Activated T-cell treated with anti-CD3 and anti-CD28 coated beads for 48 hours (primary cell): Measurements from ENCODE around the gene ZP3.
A peak's percentile ranks its signal among the peaks of the same experiment; 100 is the strongest.
"Not testable (repeated sequence)": the region's sequence is repeated elsewhere in the genome, so short reads cannot be mapped to it uniquely, and the experiment has no call there.

ENCODE experiments used
- DNase-seq: peaks from one replicate; pipeline ENCODE4 v3.0.0-alpha.2; 2020; ENCODE audit warnings: low read depth

ZP3 gene

DNA sequence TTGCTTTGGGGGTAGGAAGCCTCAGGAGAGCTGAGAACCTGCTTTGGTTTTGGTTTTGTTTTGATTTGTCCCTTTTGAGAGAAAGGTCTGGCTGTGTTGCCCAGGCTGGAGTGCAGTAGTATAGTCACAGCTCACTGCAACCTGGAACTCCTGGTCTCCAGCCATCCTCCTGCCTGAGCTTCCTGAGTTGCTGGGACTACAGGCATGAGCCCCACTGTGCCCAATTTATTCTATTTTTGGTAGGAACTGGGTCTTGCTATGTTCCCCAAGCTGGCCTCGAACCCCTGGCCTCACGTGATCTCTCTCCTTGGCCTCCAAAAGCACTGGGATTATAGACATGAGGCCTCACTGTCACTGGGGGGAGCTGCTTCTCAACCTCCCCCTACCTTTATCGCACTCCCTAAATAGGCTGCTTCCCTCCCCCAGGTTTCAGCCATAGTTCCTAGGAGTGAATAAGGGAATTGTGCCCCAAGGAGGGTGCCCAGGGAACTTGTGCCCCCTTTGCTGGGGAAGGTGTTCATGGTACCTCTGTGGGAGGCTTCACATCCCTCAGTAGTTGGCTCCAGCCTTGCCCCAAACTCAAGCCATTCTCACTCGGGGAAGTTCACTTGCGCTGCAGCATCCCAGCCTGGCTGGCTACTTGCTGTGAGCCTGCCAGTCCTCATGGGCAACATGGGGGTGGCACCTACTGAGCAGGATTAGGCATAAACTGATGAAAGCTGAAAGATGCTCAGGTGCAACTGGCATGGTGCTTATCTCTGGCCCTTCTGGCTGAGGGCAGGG, 18.1 kb downstream of the ZP3 start:
- not testable (repeated sequence) for DNase-seq

DNA sequence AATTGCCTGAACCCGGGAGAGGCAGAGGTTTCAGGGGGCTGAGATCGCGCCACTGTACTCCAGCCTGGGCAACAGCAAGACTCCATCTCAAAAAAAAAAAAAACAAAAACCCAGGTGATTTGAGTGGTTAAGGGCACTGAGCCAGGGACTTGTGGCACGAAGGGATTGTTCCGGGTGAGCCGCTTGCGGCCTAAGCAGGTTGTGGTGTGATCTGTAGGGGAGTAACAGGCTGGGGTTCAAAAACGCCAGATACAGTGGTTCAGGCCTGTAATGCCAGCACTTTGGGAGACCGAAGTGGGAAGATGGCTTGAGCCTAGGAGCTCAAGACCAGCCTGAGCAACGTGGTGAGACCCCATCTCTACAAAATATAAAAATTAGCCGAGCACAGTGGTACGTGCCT, 19.1 kb downstream of the ZP3 start:
- DNase-seq = not testable (repeated sequence)

DNA sequence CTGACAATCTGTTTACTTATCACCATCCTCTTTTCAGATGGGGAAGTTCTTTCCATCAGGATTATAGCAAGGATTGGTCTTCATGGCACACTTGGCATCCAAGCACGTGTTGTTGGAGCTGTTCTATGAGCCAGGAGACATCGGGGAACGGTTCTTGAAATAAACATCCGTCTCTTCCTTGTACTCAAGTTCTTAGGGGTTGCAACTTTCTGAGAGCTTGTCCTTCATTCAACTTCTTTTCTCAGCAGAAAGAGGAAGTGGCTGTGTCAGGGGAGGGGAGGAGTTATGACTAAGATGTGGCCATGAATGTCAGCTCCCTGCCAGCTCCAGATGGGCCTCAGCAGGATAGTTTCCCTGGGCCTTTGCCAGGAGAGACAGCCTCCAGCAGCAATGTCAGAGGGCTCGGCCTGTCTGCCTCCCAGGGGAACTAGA, 20.8 kb downstream of the ZP3 start:
- not testable (repeated sequence) for DNase-seq

DNA sequence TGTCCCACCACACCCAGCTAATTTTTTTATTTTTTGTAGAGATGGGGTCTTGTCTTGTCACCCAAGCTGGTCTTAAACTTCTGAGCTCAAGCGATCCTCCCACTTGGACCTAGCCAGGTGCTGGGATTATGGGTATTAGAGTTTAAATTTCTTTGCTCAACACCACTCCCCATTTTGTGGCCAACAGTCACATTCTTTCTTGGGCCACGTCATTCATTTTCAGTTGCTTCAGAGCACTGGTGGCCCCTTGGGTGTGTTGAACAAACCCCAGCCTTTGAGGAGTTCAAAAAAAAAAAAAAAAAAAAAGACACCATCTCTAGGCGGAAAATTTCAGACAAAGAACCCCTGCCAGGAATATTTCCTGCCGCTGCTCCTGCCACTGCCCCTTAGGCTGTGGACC, 32.3 kb downstream of the ZP3 start:
- not testable (repeated sequence) for DNase-seq

DNA sequence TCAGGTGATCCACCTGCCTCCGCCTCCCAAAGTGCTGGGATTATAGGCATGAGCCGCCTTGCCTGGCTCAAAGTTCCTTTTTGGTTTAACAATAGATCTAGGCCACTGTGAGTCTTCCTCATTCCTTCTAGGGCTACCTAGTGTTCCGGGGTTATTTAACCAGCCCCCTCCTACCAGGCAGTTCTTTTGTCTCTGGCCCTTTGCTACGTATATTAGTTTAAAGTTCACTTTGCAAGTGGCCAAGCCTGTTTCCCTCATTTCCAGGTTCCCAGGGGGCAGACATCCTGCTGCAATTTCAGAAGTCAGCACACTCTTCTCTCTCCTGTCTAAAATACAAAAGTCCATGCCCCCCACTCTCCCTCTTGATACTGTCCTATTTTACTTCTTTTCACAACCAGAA, 33.8 kb downstream of the ZP3 start:
- DNase-seq = not testable (repeated sequence)

DNA sequence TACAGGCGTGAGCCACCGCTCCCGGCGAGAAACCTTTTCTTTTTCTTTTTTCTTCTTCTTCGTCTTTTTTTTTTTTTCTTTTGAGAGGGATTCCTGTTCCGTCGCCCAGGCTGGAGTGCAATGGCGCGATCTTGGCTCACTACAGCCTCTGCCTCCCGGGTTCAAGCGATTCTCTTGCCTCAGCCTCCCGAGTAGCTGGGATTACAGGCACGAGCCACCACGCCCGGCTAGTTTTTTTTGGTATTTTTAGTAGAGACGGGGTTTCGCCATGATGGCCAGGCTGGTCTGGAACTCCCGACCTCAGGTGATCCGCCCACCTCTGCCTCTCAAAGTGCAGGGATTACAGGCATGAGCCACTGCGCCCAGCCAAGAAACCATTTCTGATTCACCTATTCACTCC, 36.0 kb downstream of the ZP3 start:
- not testable (repeated sequence) for DNase-seq

- peak; percentile 33 for DNase-seq
These were observed 36.8 kb downstream of the ZP3 start, which contains the start of gene DTX2 for GRCh38 chr7:76461464-76462101. TSS of gene DTX2 (plus strand) at chr7:76461709. CDS start at chr7:76480510, 18,801 bp downstream.

DNA sequence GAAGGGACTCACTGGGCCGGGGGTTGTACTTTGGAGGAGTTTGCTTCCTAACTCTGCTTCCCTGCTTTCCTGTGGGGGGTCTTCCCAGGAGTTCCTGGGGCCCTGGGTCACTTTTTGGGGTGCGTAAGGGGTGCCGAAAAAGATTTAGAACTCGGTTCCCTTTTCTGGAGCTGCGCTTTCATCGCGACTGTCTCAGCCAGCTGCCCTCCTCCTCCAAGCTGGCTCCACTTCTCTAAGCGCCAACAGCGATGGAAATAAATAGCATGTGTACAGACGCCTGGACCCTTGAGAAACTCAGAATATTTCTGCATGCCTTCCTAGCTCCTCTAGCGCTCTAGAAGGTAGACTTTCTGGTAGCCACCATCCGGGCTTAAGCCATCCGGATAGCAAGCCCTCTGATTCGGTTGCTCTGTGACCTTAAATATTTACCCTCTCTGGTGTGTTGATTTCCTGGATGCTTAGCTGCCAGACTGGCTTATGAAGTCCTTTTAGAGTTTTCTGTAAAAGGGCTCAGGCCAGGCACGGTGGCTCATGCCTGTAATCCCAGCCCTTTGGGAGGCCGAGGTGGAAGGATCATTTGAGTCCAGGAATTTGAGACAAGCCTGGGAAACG, 37.6 kb downstream of the ZP3 start:
- not testable (repeated sequence) for DNase-seq

DNA sequence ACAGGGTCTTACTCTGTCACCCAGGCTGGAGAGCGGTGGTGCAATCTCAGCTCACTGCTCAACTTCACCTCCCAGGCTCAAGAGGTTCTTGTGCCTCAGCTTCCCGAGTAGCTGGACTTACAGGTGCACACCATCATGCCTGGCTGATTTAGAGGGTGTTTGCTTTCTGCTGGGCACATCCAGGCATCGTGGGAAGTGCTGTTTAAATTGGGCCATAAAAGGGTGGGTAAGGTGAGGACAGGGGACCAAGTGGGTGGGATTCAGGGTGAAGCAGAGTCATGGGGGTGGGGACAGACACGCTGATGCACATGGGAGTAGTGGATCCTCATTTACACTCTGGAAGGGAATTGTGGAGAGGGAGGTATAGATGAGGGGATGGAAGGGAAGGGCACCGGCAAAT, 40.2 kb downstream of the ZP3 start:
- not testable (repeated sequence) for DNase-seq

- DNase-seq = not testable (repeated sequence)
These were observed 41.2 kb downstream of the ZP3 start for GRCh38 chr7:76465950-76466349.

- not testable (repeated sequence) for DNase-seq
These were observed 43.1 kb downstream of the ZP3 start for GRCh38 chr7:76467743-76468404.

DNA sequence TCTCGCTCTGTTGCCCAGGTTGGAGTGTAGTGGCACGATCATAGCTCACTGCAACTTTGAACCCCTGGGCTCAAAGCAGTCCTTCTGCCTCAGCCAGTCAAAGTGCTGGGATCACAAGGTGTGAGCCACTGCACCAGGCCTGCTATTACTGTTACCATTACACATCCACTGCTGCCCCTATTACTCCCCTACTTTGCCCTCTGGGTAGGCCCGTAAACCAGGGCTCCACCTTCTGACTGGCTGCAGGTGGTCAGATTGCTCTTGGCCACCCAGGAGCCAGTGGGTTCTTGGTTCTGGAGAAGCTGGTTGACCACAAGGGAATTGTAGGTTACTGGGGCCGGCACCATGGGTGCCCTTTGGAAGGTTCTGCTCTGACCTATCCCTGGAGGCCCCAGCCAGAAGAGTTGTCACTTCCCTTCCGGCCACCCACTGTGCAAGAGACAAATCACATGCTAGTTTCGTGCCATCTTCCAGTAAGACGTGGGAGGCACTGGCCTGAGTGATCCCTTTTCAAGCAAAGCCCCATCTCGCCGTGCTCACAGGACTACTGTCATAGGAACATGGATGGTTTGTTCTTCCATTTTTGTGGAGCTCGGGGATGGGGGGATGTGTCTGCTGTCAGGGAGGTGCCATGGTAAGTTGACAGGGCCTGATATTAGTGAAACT, 46.9 kb downstream of the ZP3 start:
- not testable (repeated sequence) for DNase-seq

GRCh38 chr7:76473097-76473496, 48.3 kb downstream of the ZP3 start:
- DNase-seq = not testable (repeated sequence)

DNA sequence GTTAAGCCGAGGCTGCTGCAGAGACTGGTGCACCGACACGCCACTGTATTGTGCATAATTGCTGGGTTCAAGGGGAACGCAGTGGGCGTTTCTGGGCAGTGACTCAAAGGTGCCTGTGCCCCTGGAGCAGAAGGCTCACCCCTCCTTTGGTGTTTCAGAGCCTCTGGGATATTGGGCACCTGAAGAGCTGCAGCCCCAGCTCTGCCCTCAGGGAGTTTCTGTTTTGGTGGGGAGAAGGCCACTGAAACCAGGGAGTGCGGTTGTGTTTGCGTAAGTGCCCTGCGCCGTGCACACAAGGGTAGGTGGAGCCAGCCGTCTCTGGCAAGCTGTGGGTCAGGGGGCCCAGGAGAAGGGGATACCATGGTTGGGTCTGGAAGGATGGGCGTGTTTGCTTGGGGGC, 51.5 kb downstream of the ZP3 start:
- not testable (repeated sequence) for DNase-seq

DNA sequence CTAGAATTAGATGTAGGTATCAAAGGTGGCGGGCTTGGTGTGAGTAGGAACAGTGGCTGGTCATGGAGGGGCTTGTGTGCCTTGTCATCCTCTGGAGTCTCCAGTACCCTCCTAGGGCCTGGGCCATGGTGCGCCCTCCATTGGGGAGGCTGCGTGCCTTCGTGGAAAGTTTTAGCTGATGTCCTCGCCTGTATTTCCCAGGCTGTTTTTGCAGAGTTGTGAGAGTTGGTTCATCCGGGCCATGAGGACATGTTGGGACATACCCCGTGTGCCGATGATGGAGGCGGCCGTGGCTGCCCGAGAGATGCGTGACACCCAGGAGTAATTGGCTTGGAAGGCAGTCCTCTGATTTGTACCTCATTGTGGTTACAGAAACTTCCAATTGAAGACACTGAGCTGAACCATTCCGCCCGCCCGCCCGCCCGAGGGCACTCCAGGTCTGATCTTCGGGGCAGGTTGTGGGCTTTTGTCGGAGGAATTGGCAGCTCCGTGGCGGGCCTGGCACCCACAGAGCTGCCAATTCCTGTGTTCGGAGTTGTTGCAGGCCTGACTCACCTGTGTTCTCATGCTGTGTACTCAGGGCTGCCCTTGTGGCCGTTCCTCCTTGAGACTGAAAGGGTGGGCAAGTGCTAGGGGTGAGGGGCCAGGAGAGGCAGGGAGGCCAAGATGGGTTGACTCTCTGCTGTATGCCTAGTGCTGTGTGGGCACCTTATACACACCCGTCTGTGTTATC, 52.2 kb downstream of the ZP3 start:
- not testable (repeated sequence) for DNase-seq

DNA sequence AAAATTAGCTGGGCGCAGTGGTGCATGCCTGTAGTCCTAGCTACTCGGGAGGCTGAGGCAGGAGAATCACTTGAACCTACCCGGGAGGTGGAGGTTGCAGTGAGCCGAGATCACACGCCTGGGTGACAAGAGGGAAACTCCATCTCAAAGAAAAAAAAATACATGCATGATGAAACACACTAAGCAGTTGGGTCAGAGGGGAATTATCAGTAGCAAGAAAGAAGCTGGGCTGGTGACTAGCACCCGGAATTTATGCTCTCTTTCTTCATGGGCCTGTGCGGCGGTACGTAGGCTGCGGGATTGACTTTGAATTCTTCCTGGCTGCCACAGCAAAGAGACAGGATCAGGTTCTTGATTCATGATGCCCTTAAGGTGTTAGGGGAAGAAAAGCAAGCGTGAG, 54.9 kb downstream of the ZP3 start:
- DNase-seq = not testable (repeated sequence)

DNA sequence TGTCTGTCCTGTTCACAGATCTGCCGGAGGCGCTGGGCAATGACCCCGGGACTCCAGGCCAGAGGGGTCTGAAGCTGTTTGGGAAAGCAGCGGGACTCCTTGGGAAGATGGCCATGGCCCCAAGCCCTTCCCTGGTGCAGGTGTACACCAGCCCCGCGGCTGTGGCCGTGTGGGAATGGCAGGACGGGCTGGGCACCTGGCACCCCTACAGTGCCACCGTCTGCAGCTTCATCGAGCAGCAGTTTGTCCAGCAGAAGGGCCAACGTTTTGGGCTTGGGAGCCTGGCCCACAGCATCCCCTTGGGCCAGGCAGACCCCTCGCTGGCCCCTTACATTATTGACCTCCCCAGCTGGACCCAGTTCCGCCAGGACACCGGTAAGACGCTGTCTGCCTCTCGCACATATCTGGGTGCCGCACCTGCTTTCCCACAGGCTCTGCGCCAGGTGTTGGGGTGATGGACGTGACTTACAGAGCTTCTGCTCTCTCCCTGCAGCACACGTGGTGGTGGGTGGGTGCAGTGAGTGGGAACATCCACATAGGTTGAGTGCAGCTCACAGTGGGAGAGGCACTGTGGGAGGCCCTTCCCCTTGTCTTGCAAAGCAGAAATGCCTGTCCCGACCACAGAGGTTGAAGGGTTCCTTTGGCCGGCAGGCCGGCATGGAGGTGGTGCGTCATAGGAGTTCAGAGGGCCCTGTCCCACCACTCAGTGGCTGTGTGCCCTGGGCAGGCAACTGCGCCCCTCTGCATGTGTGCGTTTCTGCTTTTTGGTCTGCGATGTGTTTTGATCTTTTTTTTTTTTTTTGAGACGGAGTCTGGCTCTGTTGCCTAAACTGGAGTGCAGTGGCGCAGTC, 55.9 kb downstream of the ZP3 start:
- DNase-seq = not testable (repeated sequence)

DNA sequence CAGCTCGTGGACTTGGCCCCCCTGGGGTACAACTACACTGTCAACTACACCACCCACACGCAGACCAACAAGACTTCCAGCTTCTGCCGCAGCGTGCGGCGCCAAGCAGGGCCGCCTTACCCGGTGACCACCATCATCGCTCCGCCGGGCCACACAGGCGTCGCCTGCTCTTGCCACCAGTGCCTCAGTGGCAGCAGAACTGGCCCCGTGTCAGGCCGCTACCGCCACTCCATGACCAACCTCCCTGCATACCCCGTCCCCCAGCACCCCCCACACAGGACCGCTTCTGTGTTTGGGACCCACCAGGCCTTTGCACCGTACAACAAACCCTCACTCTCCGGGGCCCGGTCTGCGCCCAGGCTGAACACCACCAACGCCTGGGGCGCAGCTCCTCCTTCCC, 57.9 kb downstream of the ZP3 start:
- not testable (repeated sequence) for DNase-seq

- DNase-seq = not testable (repeated sequence)
These were observed 58.3 kb downstream of the ZP3 start for GRCh38 chr7:76483081-76483480.

- not testable (repeated sequence) for DNase-seq
These were observed 59.7 kb downstream of the ZP3 start for GRCh38 chr7:76484456-76484855.
